ENCODE data around the gene MGAM2.

MGAM2 gene

GRCh38 chr7:142123184-142123583 lies 11.7 kb downstream of the MGAM2 start:
- no peak for DNase-seq (ENCODE audit: low read depth)

- no peak for DNase-seq (ENCODE audit: low read depth)
Observed at GRCh38 chr7:142125256-142125955, 13.9 kb downstream of the MGAM2 start.

- no peak for DNase-seq (ENCODE audit: low read depth)
Observed at GRCh38 chr7:142130267-142130666, 18.7 kb downstream of the MGAM2 start.

- no peak for DNase-seq (ENCODE audit: low read depth)
Observed at GRCh38 chr7:142131439-142132185, 20.1 kb downstream of the MGAM2 start.

GRCh38 chr7:142133731-142134148 lies 22.2 kb downstream of the MGAM2 start:
- DNase-seq (ENCODE audit: low read depth), result no peak

GRCh38 chr7:142134909-142135308 lies 23.4 kb downstream of the MGAM2 start:
- no peak for DNase-seq (ENCODE audit: low read depth)

GRCh38 chr7:142138996-142139395 lies 27.5 kb downstream of the MGAM2 start:
- no peak for DNase-seq (ENCODE audit: low read depth)

GRCh38 chr7:142139597-142140400 lies 28.3 kb downstream of the MGAM2 start:
- no peak for DNase-seq (ENCODE audit: low read depth)

- DNase-seq (ENCODE audit: low read depth), result no peak
Observed at GRCh38 chr7:142140401-142140959, 29.0 kb downstream of the MGAM2 start.

- no peak for DNase-seq (ENCODE audit: low read depth)
Observed at GRCh38 chr7:142142702-142143101, 31.2 kb downstream of the MGAM2 start.

GRCh38 chr7:142146124-142146523 lies 34.6 kb downstream of the MGAM2 start:
- DNase-seq (ENCODE audit: low read depth), result no peak

GRCh38 chr7:142150356-142150755 lies 38.8 kb downstream of the MGAM2 start:
- DNase-seq (ENCODE audit: low read depth), result no peak

- DNase-seq (ENCODE audit: low read depth), result no peak
Observed at GRCh38 chr7:142150869-142151268, 39.4 kb downstream of the MGAM2 start.

GRCh38 chr7:142152076-142152475 lies 40.6 kb downstream of the MGAM2 start:
- no peak for DNase-seq (ENCODE audit: low read depth)

- peak; percentile 9 for DNase-seq (ENCODE audit: low read depth)
Observed at GRCh38 chr7:142153400-142153799, 41.9 kb downstream of the MGAM2 start.

GRCh38 chr7:142158736-142159496 lies 47.4 kb downstream of the MGAM2 start:
- no peak for DNase-seq (ENCODE audit: low read depth)

- no peak for DNase-seq (ENCODE audit: low read depth)
Observed at GRCh38 chr7:142161921-142162320, 50.4 kb downstream of the MGAM2 start.

- DNase-seq (ENCODE audit: low read depth), result no peak
Observed at GRCh38 chr7:142168746-142169145, 57.2 kb downstream of the MGAM2 start.

GRCh38 chr7:142172932-142173331 lies 61.4 kb downstream of the MGAM2 start:
- DNase-seq (ENCODE audit: low read depth), result no peak

GRCh38 chr7:142174441-142174840 lies 62.9 kb downstream of the MGAM2 start:
- no peak for DNase-seq (ENCODE audit: low read depth)

- DNase-seq (ENCODE audit: low read depth), result no peak
Observed at GRCh38 chr7:142175594-142175993, 64.1 kb downstream of the MGAM2 start.

- DNase-seq (ENCODE audit: low read depth), result no peak
Observed at GRCh38 chr7:142176901-142177300, 65.4 kb downstream of the MGAM2 start.

All from HS-27A (cell line).